GM12892 (cell line): Measurements from ENCODE around the gene SNAI3.

ENCODE experiments used
- POLR2A ChIP-seq: IDR thresholded peaks from 2 replicates; pipeline ENCODE4 v1.6.1; 2011; ENCODE audit warnings: low read depth, low read length, control low read depth
- POLR2AphosphoS5 ChIP-seq: IDR thresholded peaks from 2 replicates; pipeline ENCODE4 v1.6.1; 2011; ENCODE audit warnings: low read depth, low read length, control low read depth
- TAF1 ChIP-seq: IDR thresholded peaks from 2 replicates; pipeline ENCODE4 v1.6.1; 2011; ENCODE audit warnings: low read depth, mild to moderate bottlenecking, control low read depth, low read length, borderline replicate concordance

DNA sequence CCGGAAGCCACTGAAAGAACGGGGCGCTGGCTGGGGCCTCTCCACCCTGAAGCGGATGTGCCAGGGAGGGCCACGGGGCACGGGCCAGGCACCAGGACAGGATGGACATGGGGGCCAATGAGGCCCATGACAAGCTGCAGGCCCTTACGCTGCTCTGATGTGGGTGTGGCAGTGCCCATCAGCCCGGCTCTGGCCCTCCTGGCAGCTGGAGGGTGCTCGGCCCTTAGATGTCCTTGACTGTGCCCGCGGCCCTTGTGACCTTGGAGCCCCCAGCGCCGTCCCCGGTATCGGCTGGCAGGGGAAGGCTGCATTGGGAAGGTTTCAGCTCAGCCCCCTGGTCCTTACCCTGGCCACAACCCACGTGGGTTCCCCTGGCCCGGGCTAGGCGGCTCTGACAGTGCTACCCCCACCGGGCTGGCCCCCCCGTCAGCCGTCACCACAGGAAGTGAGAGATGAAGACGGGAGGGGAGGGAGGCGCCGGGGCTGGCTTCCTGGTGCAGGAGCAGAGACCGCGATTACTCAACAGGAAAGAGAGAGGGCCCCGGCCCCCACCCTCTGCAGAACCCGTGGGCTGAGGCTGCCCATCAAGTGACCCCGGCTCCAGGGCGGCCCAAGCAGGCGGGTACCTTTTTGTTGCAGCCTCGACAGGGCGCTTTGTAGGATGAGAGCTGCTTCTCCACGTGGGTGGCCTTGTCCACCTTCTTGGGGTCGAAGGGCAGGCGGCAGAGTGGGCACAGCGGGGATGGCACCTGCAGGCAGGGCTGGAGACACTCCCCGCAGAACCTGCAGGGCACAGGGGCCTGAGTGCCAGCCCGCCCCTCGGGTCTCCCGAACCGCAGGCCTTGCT, 14.6 kb upstream of the SNAI3 start:
- 0 out of 2 replicates have a peak, but pooled peaks have one; percentile 26 for TF ChIP-seq POLR2AphosphoS5
- TF ChIP-seq POLR2A: peak; percentile 59; the same call in 1 of the 2 replicates
- no peak for TF ChIP-seq TAF1
